GM18870 (cell line): Measurements from ENCODE around the gene TSEN54.

Experiments used
- ATAC-seq: cut with Tn5 transposase; IDR thresholded peaks from one replicate; pipeline ENCODE4 v1.9.1; 2021; ENCODE audit warnings: moderate library complexity; ENCODE audit not compliant: unreplicated experiment

Gene TSEN54

DNA sequence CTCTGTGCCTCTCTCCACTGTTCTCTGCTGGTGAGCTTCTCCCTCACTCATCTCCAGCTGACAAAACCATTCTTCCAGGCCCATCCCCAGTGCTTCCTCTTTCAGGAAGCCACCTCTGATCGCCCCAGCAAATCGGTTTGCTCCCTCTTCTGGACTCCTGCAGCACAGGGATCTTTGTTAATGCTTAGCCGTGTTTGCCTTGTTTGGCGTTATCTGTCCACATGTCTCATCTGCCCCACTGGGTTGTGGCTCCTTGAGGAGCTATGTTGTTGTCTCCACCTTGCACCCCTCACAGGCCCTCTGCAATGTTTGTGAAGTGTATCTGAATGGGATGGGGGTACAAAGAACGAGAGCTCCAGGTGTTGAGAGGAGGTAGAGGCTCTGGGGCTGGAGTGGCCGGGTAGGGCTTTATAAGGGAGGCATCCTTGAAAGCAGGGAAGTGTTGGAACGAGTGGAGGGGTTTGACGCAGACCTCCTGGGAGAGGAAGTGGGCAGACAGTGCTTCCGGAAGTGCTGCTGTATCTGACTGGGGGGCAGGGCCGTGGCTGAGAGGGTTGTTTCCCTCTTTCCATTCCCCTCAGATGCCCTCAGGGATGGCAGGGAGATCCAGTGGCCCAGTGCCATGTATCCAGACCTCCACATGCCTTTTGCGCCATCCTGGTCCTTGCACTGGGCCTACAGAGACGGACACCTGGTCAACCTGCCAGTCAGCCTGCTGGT lies 28.8 kb upstream of the TSEN54 start:
- ATAC-seq, result no peak

DNA sequence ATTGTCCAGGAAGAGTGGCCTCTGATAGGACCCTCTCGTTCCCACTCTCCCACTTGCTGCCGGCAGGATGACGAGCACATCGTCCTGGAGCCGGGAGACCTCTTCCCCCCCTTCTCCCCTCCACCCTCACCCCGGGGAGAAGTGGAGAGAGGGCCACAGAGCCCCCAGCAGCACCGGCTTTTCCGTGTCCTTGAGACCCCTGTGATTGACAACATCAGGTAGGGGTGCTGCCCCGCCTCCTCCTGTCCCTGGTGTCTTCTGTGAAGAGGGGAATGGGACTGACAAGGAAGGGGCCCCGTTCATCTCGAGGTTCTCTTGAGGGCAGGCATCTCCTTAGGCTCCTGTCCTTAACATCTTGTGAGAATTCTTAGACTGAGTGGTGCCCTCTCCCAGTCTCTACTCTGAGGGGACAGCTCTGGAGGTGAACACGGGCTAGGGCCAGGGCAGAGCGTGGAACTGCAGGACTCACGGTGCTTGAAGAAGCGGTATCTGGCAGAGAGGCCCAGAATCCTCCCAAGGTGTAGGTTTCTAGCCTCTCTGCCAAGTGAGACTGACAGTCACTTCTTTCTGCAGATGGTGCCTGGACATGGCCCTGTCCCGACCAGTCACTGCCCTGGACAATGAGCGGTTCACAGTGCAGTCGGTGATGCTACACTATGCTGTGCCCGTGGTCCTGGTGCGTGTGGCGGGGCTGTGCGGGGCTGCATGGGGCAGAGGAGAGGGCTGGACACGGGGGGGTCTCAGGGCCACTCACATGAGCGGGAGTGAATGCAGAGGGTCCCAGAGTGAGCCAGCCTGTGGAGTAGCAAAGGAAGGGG lies 27.4 kb upstream of the TSEN54 start:
- ATAC-seq, result no peak

GRCh38 chr17:75489511-75489955 lies 26.8 kb upstream of the TSEN54 start:
- no peak for ATAC-seq

GRCh38 chr17:75490173-75490743 lies 26.1 kb upstream of the TSEN54 start:
- ATAC-seq, result no peak

DNA sequence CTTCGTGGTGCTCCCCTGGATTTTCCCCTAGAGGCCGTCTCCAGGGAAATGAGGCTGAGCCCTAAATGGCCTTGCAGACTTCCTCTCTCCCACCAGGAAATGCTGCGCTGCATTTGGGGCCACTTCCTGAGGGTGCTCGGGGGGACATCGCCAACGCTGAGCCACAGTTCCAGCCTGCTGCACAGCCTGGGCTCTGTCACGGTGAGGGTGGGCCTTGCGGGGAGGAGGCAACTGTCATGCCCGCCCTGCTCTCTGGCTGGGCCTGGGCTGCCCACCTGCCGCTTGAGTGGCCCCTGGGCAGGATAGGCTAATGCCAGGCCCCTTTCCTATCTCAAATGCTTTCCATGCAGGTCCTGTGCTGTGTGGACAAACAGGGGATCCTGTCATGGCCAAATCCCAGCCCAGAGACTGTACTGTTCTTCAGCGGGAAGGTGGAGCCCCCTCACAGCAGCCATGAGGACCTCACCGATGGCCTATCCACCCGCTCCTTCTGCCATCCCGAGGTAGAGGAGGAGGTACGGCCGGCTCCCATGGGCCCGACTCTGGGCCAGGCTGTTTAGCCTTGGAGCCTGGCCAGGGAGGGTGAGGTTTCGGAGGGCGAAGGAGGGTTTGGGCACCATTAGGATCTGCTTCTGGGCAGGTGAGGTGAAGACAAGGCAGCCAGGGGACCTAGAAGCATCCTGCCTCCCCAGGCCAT lies 25.2 kb upstream of the TSEN54 start:
- no peak for ATAC-seq

GRCh38 chr17:75491680-75492079 lies 24.6 kb upstream of the TSEN54 start:
- ATAC-seq, result no peak

GRCh38 chr17:75492555-75493168 lies 23.7 kb upstream of the TSEN54 start:
- ATAC-seq, result no peak

- no peak for ATAC-seq
Observed at GRCh38 chr17:75493476-75494129, 22.7 kb upstream of the TSEN54 start.

DNA sequence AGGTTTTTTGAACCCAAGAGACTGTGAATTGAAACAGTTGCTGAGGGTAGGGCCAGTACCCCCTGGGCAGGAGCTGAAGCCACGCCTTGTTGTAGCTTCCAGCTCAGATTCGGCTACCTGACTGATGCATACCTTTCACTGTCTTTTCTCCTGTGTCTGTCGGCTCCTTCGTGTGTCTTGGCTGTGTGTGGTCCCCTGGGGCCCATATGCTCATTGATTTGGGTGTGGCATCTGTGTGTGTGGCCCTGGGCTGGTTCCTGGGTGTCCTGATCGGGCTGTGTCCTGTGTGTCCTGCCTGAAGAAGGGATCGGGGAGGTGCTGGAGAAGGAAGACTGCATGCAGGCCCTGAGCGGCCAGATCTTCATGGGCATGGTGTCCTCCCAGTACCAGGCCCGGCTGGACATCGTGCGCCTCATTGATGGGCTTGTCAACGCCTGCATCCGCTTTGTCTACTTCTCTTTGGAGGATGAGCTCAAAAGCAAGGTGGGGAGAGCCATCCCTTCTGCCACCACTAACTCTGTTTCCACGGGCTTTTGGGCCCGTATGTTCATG lies 21.9 kb upstream of the TSEN54 start:
- no peak for ATAC-seq

DNA sequence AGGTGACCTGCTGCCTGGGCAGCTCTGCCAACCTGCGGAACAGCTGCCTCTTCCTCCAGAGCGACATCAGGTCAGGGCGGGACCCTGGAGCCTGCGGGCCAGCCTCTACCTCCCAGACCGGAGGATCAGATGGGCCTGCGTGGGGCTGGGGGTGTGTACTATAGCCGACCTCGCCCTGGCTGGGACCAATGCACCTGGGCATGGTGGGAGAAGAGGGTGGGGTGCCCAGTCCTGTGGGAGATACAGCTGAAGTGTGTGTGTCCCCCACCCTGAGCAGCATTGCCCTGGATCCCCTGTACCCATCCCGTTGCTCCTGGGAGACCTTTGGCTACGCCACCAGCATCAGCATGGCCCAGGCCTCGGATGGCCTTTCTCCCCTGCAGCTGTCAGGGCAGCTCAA lies 20.3 kb upstream of the TSEN54 start:
- ATAC-seq, result no peak

DNA sequence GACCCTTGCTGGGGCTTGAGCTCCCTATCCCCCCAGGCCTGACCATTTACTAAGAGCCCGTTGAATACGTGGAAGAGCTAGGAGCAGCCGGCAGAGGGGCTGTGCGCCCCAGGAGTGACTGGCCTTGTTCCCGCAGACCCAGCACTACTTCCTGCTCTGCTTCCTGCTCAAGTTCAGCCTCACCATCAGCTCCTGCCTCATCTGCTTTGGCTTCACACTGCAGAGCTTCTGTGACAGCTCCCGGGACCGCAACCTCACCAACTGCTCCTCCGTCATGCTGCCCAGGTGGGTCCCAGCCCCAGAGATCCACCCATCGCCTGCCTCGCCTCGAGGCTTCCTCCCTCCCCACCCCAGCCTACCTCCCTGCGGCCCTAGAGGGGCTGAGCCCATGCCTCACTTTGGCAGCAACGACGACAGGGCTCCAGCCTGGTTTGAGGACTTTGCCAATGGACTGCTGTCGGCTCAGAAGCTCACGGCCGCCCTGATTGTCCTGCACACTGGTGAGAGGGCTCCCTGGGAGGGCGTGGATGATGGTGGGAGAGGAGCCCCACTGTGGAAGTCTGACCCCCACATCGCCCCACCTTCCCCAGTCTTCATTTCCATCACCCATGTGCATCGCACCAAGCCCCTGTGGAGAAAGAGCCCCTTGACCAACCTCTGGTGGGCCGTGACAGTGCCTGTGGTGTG lies 18.1 kb upstream of the TSEN54 start:
- ATAC-seq, result no peak

- no peak for ATAC-seq
Observed at GRCh38 chr17:75498726-75499213, 17.6 kb upstream of the TSEN54 start.

DNA sequence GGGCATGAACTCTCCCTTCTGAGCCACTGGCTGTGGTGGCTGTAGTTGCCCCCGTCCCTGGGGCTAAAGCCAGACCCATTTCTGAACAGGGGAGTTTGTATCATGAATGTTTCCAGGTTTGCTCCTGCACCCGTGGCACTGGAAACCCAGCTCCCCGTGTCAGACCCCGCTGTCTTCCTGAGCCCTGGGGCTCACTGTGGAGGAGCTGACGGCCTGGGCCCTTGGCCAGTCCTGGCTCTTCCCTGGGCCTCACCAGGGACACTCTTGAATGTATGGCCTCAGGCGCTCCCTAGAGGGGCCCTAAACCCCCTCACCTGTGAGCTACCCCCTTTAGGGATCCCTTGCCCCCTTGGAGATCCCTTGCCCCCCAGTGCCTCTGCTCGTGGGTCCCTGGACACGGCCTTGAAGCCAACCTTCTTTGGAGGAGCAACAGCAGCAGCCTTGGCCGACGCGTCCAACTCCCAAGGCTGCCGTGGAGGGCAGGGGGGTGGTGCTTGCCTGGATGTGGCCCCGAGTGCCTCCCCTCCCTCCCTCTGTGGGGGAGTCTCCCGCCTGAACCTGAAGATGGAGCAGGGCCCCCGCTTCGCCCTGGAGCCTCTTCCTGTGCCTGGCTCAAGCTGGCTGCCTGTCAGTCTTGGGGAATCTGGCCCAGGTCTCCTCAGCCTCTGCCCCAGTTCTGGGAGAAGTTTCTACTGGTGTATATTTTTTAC lies 16.9 kb upstream of the TSEN54 start:
- no peak for ATAC-seq

GRCh38 chr17:75500419-75501216 lies 15.7 kb upstream of the TSEN54 start:
- no peak for ATAC-seq

GRCh38 chr17:75501378-75502071 lies 14.8 kb upstream of the TSEN54 start:
- no peak for ATAC-seq

DNA sequence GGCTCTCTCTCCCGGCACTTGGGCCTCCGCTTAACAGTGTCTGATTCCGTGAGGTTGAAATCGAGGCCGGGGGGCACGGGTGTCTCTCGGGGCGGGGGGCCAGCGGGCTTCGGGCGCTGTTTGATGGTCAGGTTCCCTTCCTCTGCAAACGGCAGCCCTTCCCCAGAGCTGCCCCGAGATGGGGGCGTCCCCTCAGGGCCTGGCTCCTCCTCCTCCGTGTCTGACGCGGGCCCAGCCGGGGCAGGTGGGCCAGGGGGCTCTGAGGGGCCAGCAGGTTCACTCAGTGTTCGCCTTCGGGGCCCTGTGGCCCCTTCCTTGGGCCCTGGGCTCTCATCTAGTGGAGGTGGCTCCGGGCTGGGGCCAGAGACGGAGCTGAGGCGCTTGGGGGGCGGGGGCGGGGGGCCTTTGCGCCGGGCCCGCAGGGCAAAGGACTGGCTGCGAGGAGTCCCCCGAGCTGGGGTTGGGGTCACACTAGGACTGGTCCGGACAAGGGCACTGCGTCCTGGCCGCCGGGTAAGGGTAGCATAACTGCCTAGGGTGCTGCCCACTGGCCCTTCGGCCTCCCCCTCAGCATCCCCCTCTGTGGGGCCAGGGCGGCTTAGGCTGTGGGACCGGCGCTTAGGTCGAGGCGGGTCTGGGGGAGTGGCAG lies 14.1 kb upstream of the TSEN54 start:
- no peak for ATAC-seq
